Trophoblast cell (in vitro differentiated cells and primary cell): ENCODE results near the gene CD302.

Experiments used
- DNase-seq, 2 donors: peaks; one replicate each; pipeline ENCODE4 v3.0.0-alpha.2; 2016
- H2AFZ ChIP-seq: 2 replicates; pipeline ENCODE4 v1.6.1; 2013; ENCODE audit warnings: low read length, moderate library complexity, mild to moderate bottlenecking; ENCODE audit not compliant: insufficient read depth, poor library complexity
- H2AK5ac ChIP-seq: 2 replicates; pipeline ENCODE4 v1.6.1; 2013; ENCODE audit warnings: mild to moderate bottlenecking, low read length
- H2BK120ac ChIP-seq: 2 replicates; pipeline ENCODE4 v1.6.1; 2013; ENCODE audit warnings: low read length, mild to moderate bottlenecking, moderate library complexity; ENCODE audit not compliant: insufficient read depth, poor library complexity
- H2BK12ac ChIP-seq: 2 replicates; pipeline ENCODE4 v1.6.1; 2013; ENCODE audit warnings: mild to moderate bottlenecking, low read length, moderate library complexity
- H2BK5ac ChIP-seq: 2 replicates; pipeline ENCODE4 v1.6.1; 2013; ENCODE audit warnings: low read length, low read depth, moderate library complexity, mild to moderate bottlenecking; ENCODE audit not compliant: poor library complexity
- H3K14ac ChIP-seq: 2 replicates; pipeline ENCODE4 v1.6.1; 2013; ENCODE audit warnings: mild to moderate bottlenecking, low read length
- H3K18ac ChIP-seq: 2 replicates; pipeline ENCODE4 v1.6.1; 2013; ENCODE audit warnings: mild to moderate bottlenecking, low read length
- H3K23ac ChIP-seq: 2 replicates; pipeline ENCODE4 v1.6.1; 2013; ENCODE audit warnings: low read length
- H3K27ac ChIP-seq: 2 replicates; pipeline ENCODE4 v1.5.1; 2013; ENCODE audit warnings: low read depth, mild to moderate bottlenecking, inconsistent platforms, low read length, moderate library complexity
- H3K27me3 ChIP-seq: 2 replicates; pipeline ENCODE4 v1.6.1; 2013; ENCODE audit warnings: inconsistent platforms, mild to moderate bottlenecking, low read length, moderate library complexity; ENCODE audit not compliant: insufficient read depth
- H3K36me3 ChIP-seq, 2 experiments: 1 replicate in 1 of 2; 2 replicates in 1 of 2; pipeline ENCODE4 v1.6.1; 2013; ENCODE audit warnings: low read length in 2 of 2, mild to moderate bottlenecking in 2 of 2, moderate library complexity in 1 of 2; ENCODE audit not compliant: insufficient read depth in 2 of 2, control insufficient read depth in 1 of 2
- H3K4ac ChIP-seq: 2 replicates; pipeline ENCODE4 v1.6.1; 2013; ENCODE audit warnings: low read depth, mild to moderate bottlenecking, low read length, moderate library complexity
- H3K4me1 ChIP-seq, 2 experiments: 1 replicate in 1 of 2; 2 replicates in 1 of 2; pipeline ENCODE4 v1.6.1; 2013; ENCODE audit warnings: low read length in 2 of 2, mild to moderate bottlenecking in 2 of 2, moderate library complexity in 1 of 2; ENCODE audit not compliant: insufficient read depth in 2 of 2, control insufficient read depth in 1 of 2
- H3K4me2 ChIP-seq: 2 replicates; pipeline ENCODE4 v1.6.1; 2013; ENCODE audit warnings: inconsistent platforms, mild to moderate bottlenecking, low read length, moderate library complexity
- H3K4me3 ChIP-seq: 2 replicates; pipeline ENCODE4 v1.5.1; 2013; ENCODE audit warnings: mild to moderate bottlenecking, low read depth, low read length, inconsistent platforms
- H3K79me1 ChIP-seq: one replicate; pipeline ENCODE4 v1.6.1; 2013; ENCODE audit warnings: low read length
- H3K79me2 ChIP-seq: 2 replicates; pipeline ENCODE4 v1.6.1; 2013; ENCODE audit warnings: low read length, mild to moderate bottlenecking; ENCODE audit not compliant: control insufficient read depth, insufficient read depth, poor library complexity
- H3K9ac ChIP-seq: 2 replicates; pipeline ENCODE4 v1.6.1; 2013; ENCODE audit warnings: mild to moderate bottlenecking, low read length
- H3K9me3 ChIP-seq: 2 replicates; pipeline ENCODE4 v1.6.1; 2013; ENCODE audit warnings: low read depth, mild to moderate bottlenecking, control low read depth, inconsistent platforms, low read length; ENCODE audit not compliant: insufficient read depth
- H4K12ac ChIP-seq: 2 replicates; pipeline ENCODE4 v1.6.1; 2013; ENCODE audit warnings: low read depth, mild to moderate bottlenecking, low read length, moderate library complexity
- H4K8ac ChIP-seq: 2 replicates; pipeline ENCODE4 v1.6.1; 2013; ENCODE audit warnings: low read depth, mild to moderate bottlenecking, low read length, moderate library complexity
- H4K91ac ChIP-seq: one replicate; pipeline ENCODE4 v1.6.1; 2013; ENCODE audit warnings: low read depth, mild to moderate bottlenecking, low read length, moderate library complexity
- WGBS: extraction: QIAGEN DNeasy Blood & Tissue Kit; methylation state at CpG from one replicate; pipeline ENCODE4 v1.1.7; 2013; ENCODE audit warnings: missing lambda C conversion rate; ENCODE audit not compliant: insufficient read length, insufficient coverage; ENCODE audit errors: extremely low coverage; 5-methylcytosine and 5-hydroxymethylcytosine counted together

CD302 gene

DNA sequence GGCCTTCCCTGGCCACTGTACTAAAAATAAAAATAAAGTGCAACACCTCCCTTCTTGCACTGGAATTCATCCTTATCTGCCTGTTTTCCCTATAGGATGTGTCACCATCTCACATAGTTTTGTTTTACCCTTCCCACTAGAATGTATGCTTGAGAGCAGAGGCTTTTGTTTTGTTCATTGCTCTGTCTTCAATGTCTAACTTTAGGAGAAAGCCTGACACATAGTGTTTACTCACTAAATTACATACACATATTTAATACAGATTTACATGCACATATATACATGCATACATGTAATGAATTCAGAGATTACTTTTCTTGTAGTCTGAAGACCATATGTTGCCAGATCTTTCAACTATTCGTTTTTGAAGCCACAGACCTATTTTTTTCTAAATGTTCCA lies 23.0 kb downstream of the CD302 start:
- no peak overlapping the region for H4K8ac ChIP-seq
- H2AK5ac ChIP-seq = no peak overlapping the region
- no peak overlapping the region for H3K4ac ChIP-seq
- no peak overlapping the region for H2AFZ ChIP-seq
- H3K79me1 ChIP-seq = no peaks in the 10 kb centered on the region
- no peak overlapping the region for H3K4me3 ChIP-seq
- H3K4me1 ChIP-seq = no peaks in the 10 kb centered on the region
- no peak overlapping the region for H3K4me2 ChIP-seq
- H4K91ac ChIP-seq = no peak overlapping the region
- no peak overlapping the region for H3K18ac ChIP-seq
- H3K27me3 ChIP-seq = no peaks in the 10 kb centered on the region
- H3K79me2 ChIP-seq = no peaks in the 10 kb centered on the region
- H3K9ac ChIP-seq = no peak overlapping the region
- no peak overlapping the region for H3K27ac ChIP-seq
- H2BK120ac ChIP-seq = no peak overlapping the region
- H4K12ac ChIP-seq = no peak overlapping the region
- H3K36me3 ChIP-seq = no peaks in the 10 kb centered on the region
- no peaks in the 10 kb centered on the region for H3K9me3 ChIP-seq
- no peak overlapping the region for H2BK5ac ChIP-seq
- H3K14ac ChIP-seq = no peak overlapping the region
- H2BK12ac ChIP-seq = no peak overlapping the region
- no CpG with 5 or more reads among the region's 1 CpG for WGBS
- DNase-seq = peak in 1 of 2 donors; percentile 48
- H3K23ac ChIP-seq = no peak overlapping the region

DNA sequence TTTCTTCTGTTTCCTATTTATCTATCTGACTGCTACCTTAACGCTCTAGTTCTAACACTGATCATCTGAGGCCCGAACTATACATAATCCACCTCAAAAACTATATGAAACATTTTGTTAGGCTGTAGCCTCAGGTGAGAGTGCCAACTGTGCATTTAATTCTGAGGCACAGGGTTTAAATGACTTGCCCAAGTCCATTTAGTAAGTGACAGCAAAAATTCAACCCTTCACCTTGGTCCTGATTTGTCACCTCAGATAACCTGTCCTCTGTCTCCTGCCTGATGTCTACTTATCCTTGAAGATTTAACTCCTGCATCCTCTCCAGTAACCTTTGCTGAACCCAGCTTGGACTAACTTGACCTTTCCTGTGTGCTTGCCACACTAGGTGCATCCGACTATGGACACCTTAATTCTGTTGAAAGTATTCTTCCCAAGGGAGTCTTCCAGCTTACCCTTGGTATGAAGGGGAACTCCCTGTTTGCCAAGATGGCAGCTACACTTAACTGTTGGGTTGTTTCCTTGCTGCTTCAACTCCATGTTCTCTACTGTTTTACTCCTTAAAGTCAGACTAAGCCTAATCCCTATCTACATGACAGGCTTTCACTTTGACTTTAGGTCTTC lies 23.5 kb downstream of the CD302 start:
- Histone ChIP-seq H3K27ac (no peak overlapping the region), H3K27me3 (no peaks in the 10 kb centered on the region), H3K14ac (no peak overlapping the region), H3K79me1 (no peaks in the 10 kb centered on the region), H2AFZ (no peak overlapping the region), H3K4me3 (no peak overlapping the region), H2AK5ac (no peak overlapping the region), H3K79me2 (no peaks in the 10 kb centered on the region), H3K36me3 (peaks cover 0 to under 1% of the 10 kb centered on the region in 2 experiments), H3K4me1 (no peaks in the 10 kb centered on the region), H2BK120ac (no peak overlapping the region), H3K9me3 (no peaks in the 10 kb centered on the region), H3K23ac (no peak overlapping the region), H2BK5ac (no peak overlapping the region), H4K8ac (no peak overlapping the region), H4K91ac (no peak overlapping the region), H2BK12ac (no peak overlapping the region), H4K12ac (no peak overlapping the region), H3K18ac (no peak overlapping the region), H3K9ac (no peak overlapping the region), H3K4me2 (no peak overlapping the region), H3K4ac (no peak overlapping the region)
- no CpG with 5 or more reads among the region's 3 CpGs for WGBS
- peak in 1 of 2 donors; percentile 34 for DNase-seq

DNA sequence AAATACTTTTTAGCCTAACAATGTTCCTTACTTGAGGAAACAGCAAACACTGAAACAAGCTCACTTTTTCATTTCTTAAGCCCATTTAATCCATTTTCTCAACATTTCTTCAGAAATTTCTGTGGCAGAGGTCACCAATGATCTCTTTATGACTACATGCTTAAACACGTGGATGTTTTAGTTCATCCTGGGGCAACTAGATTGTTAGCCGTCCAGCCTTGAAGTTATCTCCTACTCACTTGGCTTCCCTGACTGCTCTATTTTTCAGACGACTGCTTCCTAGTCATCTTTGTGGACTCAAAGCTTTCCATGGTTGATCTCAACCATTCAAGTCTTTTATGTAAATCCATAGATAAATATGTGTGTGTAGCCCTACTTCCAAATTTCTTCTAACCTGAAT lies 24.1 kb downstream of the CD302 start:
- Histone ChIP-seq H3K79me1 (no peaks in the 10 kb centered on the region), H3K9ac (no peak overlapping the region), H2AK5ac (no peak overlapping the region), H3K4ac (no peak overlapping the region), H3K4me2 (no peak overlapping the region), H3K14ac (no peak overlapping the region), H4K91ac (no peak overlapping the region), H3K27ac (no peak overlapping the region), H2BK12ac (no peak overlapping the region), H4K8ac (no peak overlapping the region), H3K4me3 (no peak overlapping the region), H4K12ac (no peak overlapping the region), H2BK5ac (no peak overlapping the region), H3K36me3 (peaks cover 3 to 4% of the 10 kb centered on the region in 2 experiments), H3K79me2 (no peaks in the 10 kb centered on the region), H3K9me3 (no peaks in the 10 kb centered on the region), H2AFZ (no peak overlapping the region), H3K4me1 (no peaks in the 10 kb centered on the region), H3K18ac (no peak overlapping the region), H3K23ac (no peak overlapping the region), H2BK120ac (no peak overlapping the region), H3K27me3 (no peaks in the 10 kb centered on the region)
- no CpG with 5 or more reads among the region's 3 CpGs for WGBS
- DNase-seq = peak; percentile 50 to 82

DNA sequence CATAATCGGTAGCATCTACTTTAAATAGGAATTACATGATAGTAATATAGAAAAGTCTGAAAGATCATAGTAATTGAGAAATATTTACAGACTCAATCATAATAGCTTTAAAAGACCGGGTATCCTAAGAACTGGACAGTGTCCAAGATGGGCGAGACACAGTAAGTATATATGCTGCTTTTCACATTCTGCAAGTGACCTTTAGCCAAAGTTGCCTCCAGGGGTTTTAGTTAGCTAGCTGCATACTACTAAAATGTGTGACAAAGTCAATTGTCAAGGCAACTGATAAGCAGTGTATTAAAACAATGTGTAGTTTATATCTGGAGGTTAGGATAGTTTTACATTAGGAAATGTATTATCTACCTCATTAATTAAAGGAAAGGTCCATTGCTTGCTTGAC lies 24.6 kb downstream of the CD302 start:
- no peak overlapping the region for H2BK120ac ChIP-seq
- no CpG with 5 or more reads among the region's 3 CpGs for WGBS
- H2AFZ ChIP-seq = no peak overlapping the region
- H3K27me3 ChIP-seq = no peaks in the 10 kb centered on the region
- no peak overlapping the region for H3K4me2 ChIP-seq
- H3K79me1 ChIP-seq = no peaks in the 10 kb centered on the region
- H3K4me1 ChIP-seq = no peaks in the 10 kb centered on the region
- no peak overlapping the region for H4K8ac ChIP-seq
- H3K14ac ChIP-seq = no peak overlapping the region
- no peaks in the 10 kb centered on the region for H3K9me3 ChIP-seq
- H2AK5ac ChIP-seq = no peak overlapping the region
- peak; percentile 77 to 93 for DNase-seq
- no peak overlapping the region for H2BK5ac ChIP-seq
- no peak overlapping the region for H3K23ac ChIP-seq
- H3K9ac ChIP-seq = no peak overlapping the region
- H3K36me3 ChIP-seq = peaks cover 3 to 4% of the 10 kb centered on the region in 2 experiments
- H4K12ac ChIP-seq = no peak overlapping the region
- no peaks in the 10 kb centered on the region for H3K79me2 ChIP-seq
- no peak overlapping the region for H3K4ac ChIP-seq
- no peak overlapping the region for H3K18ac ChIP-seq
- no peak overlapping the region for H3K27ac ChIP-seq
- H2BK12ac ChIP-seq = no peak overlapping the region
- no peak overlapping the region for H3K4me3 ChIP-seq
- H4K91ac ChIP-seq = no peak overlapping the region
